HCT116 (cell line): ENCODE measurements around the gene PPP1R1C. TPM values are rescaled to one million over a fixed set of nuclear protein-coding genes. Genes with fewer than 3 reads are reported as not detected.

Experiments
- ATAC-seq: fragments of 200-7000 bp; cut with Tn5 transposase; 2 replicates; pipeline ENCODE4 v1.9.1; 2020; ENCODE audit warnings: mild to moderate bottlenecking, moderate library complexity
- BruUV-seq: library from RNA; stranded (reverse); fragments of 400-500 nt; replicated peaks from 2 replicates; lab custom pipeline; 2021; lab: Mats Ljungman, UMichigan
- CTCF ChIA-PET: fragments of 300-600 bp; sonication (Branson Sonifier 250); formaldehyde crosslinking; loops from one replicate; lab custom pipeline; 2021; ENCODE audit warnings: antibody characterized with exemption; lab: Charles Lee
- POLR2A ChIA-PET: fragments of 300-600, 350-600 bp; sonication (Branson Sonifier 250); formaldehyde crosslinking; loops from one replicate; lab custom pipeline; 2021; ENCODE audit warnings: antibody characterized with exemption; lab: Charles Lee
- RAD21 ChIA-PET, 2 experiments: fragments of 300-600 bp; sonication (Branson Sonifier 250); formaldehyde crosslinking; loops; one replicate each; lab custom pipeline; 2023; ENCODE audit warnings: low total read pairs in 2 of 2; ENCODE audit not compliant: uncharacterized antibody in 2 of 2, unreplicated experiment in 2 of 2, low non-redundant PET in 1 of 2; lab: Charles Lee
- DNase-seq: peaks from one replicate; pipeline ENCODE4 v3.0.0-alpha.2; 2010; ENCODE audit warnings: low read depth, low spot score
- H2AFZ ChIP-seq: fragments of 200-600 bp; shearing (Covaris generic), sonication (generic); 2 replicates; pipeline ENCODE4 v1.6.1; 2017; ENCODE audit warnings: low read depth, mixed run types, mixed read lengths, antibody characterized with exemption, low read length; ENCODE audit not compliant: poor library complexity, severe bottlenecking
- H3K27ac ChIP-seq: 2 replicates; pipeline ENCODE4 v1.5.1; 2012; ENCODE audit warnings: low read depth, low read length
- H3K27me3 ChIP-seq: fragments of 200-600 bp; sonication (generic); 2 replicates; pipeline ENCODE4 v1.6.1; 2016; ENCODE audit warnings: mixed run types, low read length, mixed read lengths; ENCODE audit not compliant: insufficient read depth
- H3K36me3 ChIP-seq, 2 experiments: fragments of 200-500 bp in 1 of 2; fragments of 200-600 bp in 1 of 2; sonication (Bioruptor generic) in 1 of 2; sonication (generic) in 1 of 2; 2 replicates each; pipeline versions ENCODE4 v1.5.1 to v1.6.1; 2014 to 2016; ENCODE audit warnings: low read length in 2 of 2, inconsistent platforms in 1 of 2, mixed read lengths in 1 of 2, mixed run types in 1 of 2; ENCODE audit not compliant: insufficient read depth in 2 of 2, control insufficient read depth in 1 of 2
- H3K4me1 ChIP-seq, 2 experiments: fragments of 200-600 bp in 1 of 2; sonication (generic) in 1 of 2; 2 replicates each; pipeline versions ENCODE4 v1.5.1 to v1.6.1; 2012 to 2017; ENCODE audit warnings: low read length in 2 of 2, inconsistent platforms in 1 of 2, mild to moderate bottlenecking in 1 of 2, mixed read lengths in 1 of 2, mixed run types in 1 of 2, moderate library complexity in 1 of 2; ENCODE audit not compliant: insufficient read depth in 2 of 2, control insufficient read depth in 1 of 2
- H3K4me2 ChIP-seq: fragments of 200-600 bp; sonication (generic); 2 replicates; pipeline ENCODE4 v1.6.1; 2017; ENCODE audit warnings: mixed run types, low read length, mixed read lengths
- H3K4me3 ChIP-seq, 2 experiments: fragments of 200-600 bp in 1 of 2; sonication (generic) in 1 of 2; replicated peaks in 1 of 2; 2 replicates each; pipeline ENCODE4 v1.5.1; 2011 to 2016; ENCODE audit warnings: low read length in 2 of 2, control low read depth in 1 of 2, low read depth in 1 of 2, mild to moderate bottlenecking in 1 of 2, mixed read lengths in 1 of 2, mixed run types in 1 of 2
- H3K79me2 ChIP-seq: fragments of 200-600 bp; sonication (generic); 2 replicates; pipeline ENCODE4 v1.6.1; 2017; ENCODE audit warnings: mild to moderate bottlenecking, mixed run types, low read length, moderate library complexity, mixed read lengths; ENCODE audit not compliant: insufficient read depth
- H3K9ac ChIP-seq: fragments of 200-600 bp; sonication (generic); 2 replicates; pipeline ENCODE4 v1.6.1; 2016; ENCODE audit warnings: low read length, mixed read lengths
- H3K9me2 ChIP-seq: fragments of 200-600 bp; sonication (generic), shearing (Covaris generic); 2 replicates; pipeline ENCODE4 v1.6.1; 2017; ENCODE audit warnings: mixed run types, mild to moderate bottlenecking, moderate library complexity; ENCODE audit not compliant: insufficient read depth
- H3K9me3 ChIP-seq, 2 experiments: fragments of 200-500 bp in 1 of 2; fragments of 200-600 bp in 1 of 2; sonication (Bioruptor generic) in 1 of 2; sonication (generic) in 1 of 2; 2 replicates each; pipeline ENCODE4 v1.6.1; 2014 to 2017; ENCODE audit warnings: low read length in 2 of 2, mixed read lengths in 2 of 2, inconsistent platforms in 1 of 2, low read depth in 1 of 2, mild to moderate bottlenecking in 1 of 2, mixed run types in 1 of 2, moderate library complexity in 1 of 2; ENCODE audit not compliant: control insufficient read depth in 1 of 2, insufficient read depth in 1 of 2
- H4K20me1 ChIP-seq: fragments of 200-600 bp; sonication (generic), shearing (Covaris generic); 2 replicates; pipeline ENCODE4 v1.6.1; 2017; ENCODE audit warnings: mixed run types, mild to moderate bottlenecking, moderate library complexity; ENCODE audit not compliant: insufficient read depth
- CEBPB ChIP-seq: IDR thresholded peaks from 2 replicates; pipeline ENCODE4 v1.6.1; 2012; ENCODE audit warnings: low read depth
- EGR1 ChIP-seq: IDR thresholded peaks from 2 replicates; pipeline ENCODE4 v1.6.1; 2012; ENCODE audit warnings: low read depth
- EZH2phosphoT487 ChIP-seq: fragments of 200-600 bp; IDR thresholded peaks from 2 replicates; pipeline ENCODE4 v1.6.1; 2018; ENCODE audit warnings: antibody characterized with exemption, borderline replicate concordance
- FOSL1 ChIP-seq: IDR thresholded peaks from 2 replicates; pipeline ENCODE4 v1.6.1; 2012; ENCODE audit warnings: low read depth
- JUND ChIP-seq: IDR thresholded peaks from 2 replicates; pipeline ENCODE4 v1.6.1; 2012
- POLR2A ChIP-seq: IDR thresholded peaks from 2 replicates; pipeline ENCODE4 v1.7.0; 2011; ENCODE audit warnings: borderline replicate concordance; ENCODE audit not compliant: insufficient read depth, insufficient read length; ENCODE audit errors: extremely low read depth
- POLR2AphosphoS5 ChIP-seq: IDR thresholded peaks from 2 replicates; pipeline ENCODE4 v1.6.1; 2011; ENCODE audit warnings: mild to moderate bottlenecking, low read depth, low read length, moderate library complexity
- RAD21 ChIP-seq: IDR thresholded peaks from 2 replicates; pipeline ENCODE4 v1.6.1; 2012; ENCODE audit warnings: low read depth, mild to moderate bottlenecking
- SIN3A ChIP-seq: IDR thresholded peaks from 2 replicates; pipeline ENCODE4 v1.6.1; 2012; ENCODE audit warnings: low read depth
- SP1 ChIP-seq: IDR thresholded peaks from 2 replicates; pipeline ENCODE4 v1.6.1; 2012; ENCODE audit warnings: low read depth
- SRF ChIP-seq: IDR thresholded peaks from 2 replicates; pipeline ENCODE4 v1.6.1; 2012; ENCODE audit warnings: low read depth
- TCF7L2 ChIP-seq: IDR thresholded peaks from 2 replicates; pipeline ENCODE4 v1.7.0; 2011; ENCODE audit warnings: borderline replicate concordance, inconsistent platforms; ENCODE audit not compliant: insufficient read depth, insufficient read length; ENCODE audit errors: extremely low read depth
- YY1 ChIP-seq: IDR thresholded peaks from 2 replicates; pipeline ENCODE4 v1.6.1; 2011; ENCODE audit warnings: low read length, low read depth, moderate library complexity, mild to moderate bottlenecking; ENCODE audit not compliant: insufficient replicate concordance; ENCODE audit errors: extremely low read depth
- ZNF274 ChIP-seq: fragments of 200-500 bp; sonication (Bioruptor generic); IDR thresholded peaks from 2 replicates; pipeline ENCODE4 v1.6.1; 2014; ENCODE audit warnings: mild to moderate bottlenecking, low read depth, low read length, inconsistent platforms
- intact Hi-C: fragments of 100-400 bp; cut with micrococcal nuclease; formaldehyde crosslinking; loops from 2 replicates; pipeline ENCODE4 v1.10.0; 2022
- total RNA-seq: library from RNA; stranded (reverse); gene quantifications from one replicate; pipeline ENCODE4 v1.2.1, GENCODE V29; 2021; ENCODE audit not compliant: unreplicated experiment
- TF ChIP-seq, protein P1 (sequence below): IDR thresholded peaks from 2 replicates; pipeline ENCODE4 v1.6.1; 2012
- TF ChIP-seq, protein P2 (sequence below), 3 experiments: fragments of 200-600 bp in 1 of 3; sonication (generic) in 1 of 3; IDR thresholded peaks in 2 of 3; conservative IDR thresholded peaks in 1 of 3; 2 replicates each; pipeline ENCODE4 v1.5.1; 2012 to 2017; ENCODE audit warnings: low read depth in 2 of 3, low read length in 2 of 3, antibody characterized with exemption in 1 of 3, borderline replicate concordance in 1 of 3, control low read depth in 1 of 3, mild to moderate bottlenecking in 1 of 3, mixed read lengths in 1 of 3, mixed run types in 1 of 3, moderate library complexity in 1 of 3; ENCODE audit not compliant: insufficient read depth in 1 of 3
- TF ChIP-seq, protein P3 (sequence below): IDR thresholded peaks from 2 replicates; pipeline ENCODE4 v1.6.1; 2012

Gene PPP1R1C
- total RNA-seq, 1 experiment from 2014 or later = 17.8 TPM

DNA sequence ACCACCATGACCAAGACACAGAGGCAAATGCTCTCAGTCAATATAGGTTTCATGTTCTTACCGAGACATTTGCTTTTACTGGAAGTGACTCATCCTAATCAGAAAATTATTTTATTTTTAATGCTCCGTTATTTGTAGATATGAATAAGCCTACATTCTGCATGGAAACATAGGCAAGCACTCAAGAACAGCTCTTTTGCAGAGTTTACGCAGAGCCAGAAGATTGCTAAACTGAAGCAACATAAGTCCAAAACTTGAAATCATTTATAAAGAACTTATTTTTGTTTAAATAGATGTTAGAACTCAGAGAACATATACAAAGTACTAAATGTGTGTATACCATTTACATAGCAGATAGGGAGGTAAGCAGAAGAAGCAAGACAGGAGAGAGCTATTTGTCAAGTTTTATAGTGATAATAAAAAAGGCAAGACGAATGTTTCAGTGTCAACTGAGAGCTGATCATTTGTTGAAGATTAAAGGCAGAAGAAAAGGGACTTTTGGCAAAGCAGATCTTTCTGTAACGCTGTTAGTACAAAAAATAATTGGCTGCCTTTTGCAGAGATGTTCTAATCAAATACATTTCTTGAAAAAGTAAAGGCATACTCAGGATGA, 12.4 kb upstream of the PPP1R1C start:
- POLR2A ChIA-PET = no interaction called here
- H3K27ac ChIP-seq = no peak overlapping the region
- H3K4me2 ChIP-seq = no peak overlapping the region
- no peaks in the 10 kb centered on the region for H3K9me2 ChIP-seq
- peaks cover 6% of the 10 kb centered on the region for H3K79me2 ChIP-seq
- no peak for TF ChIP-seq CEBPB
- no peak for TF ChIP-seq TCF7L2
- no peak for TF ChIP-seq SIN3A
- H3K9me3 ChIP-seq = no peaks in the 10 kb centered on the region
- H3K27me3 ChIP-seq = no peaks in the 10 kb centered on the region
- no peak overlapping the region for H3K4me3 ChIP-seq
- ATAC-seq = no peak
- no TSS peak for BruUV-seq
- CTCF ChIA-PET = no interaction called here
- DNase-seq = no peak
- peaks cover 0 to 13% of the 10 kb centered on the region in 2 experiments; a peak in 2 of 4 replicates for H3K4me1 ChIP-seq
- intact Hi-C loops = no loop called here
- H3K36me3 ChIP-seq = no peaks in the 10 kb centered on the region
- RAD21 ChIA-PET = no interaction called here
- H4K20me1 ChIP-seq = no peaks in the 10 kb centered on the region
- H2AFZ ChIP-seq = no peak overlapping the region
- no peak overlapping the region for H3K9ac ChIP-seq

DNA sequence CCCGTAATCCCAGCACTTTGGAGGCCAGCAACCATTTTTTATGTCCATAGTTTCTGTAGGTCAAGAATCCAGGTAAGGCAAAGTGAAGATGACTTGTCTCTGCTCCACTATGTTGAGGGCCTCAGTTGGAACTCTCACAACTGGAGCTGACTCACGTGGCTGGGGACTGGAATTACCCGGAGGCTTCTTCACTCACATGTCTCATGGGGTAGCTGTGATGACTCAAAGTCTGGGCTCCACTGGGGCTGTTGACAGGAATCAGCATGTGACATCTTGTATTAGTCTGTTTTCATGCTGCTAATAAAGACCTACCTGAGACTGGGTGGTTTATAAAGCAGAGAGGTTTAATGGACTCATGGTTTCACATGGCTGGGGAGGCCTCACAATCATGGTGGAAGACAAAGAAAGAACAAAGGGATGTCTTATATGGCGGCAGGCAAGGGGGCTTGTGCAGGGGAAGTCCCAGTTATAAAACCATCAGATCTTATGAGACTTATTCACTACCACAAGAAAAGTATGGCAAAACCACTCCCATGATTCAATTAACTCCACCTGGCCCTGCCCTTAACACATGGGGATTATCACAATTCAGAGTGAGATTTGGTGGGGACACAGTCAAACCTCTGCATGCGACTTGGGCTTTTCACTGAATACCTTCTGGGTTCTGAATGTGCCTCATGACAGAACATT, 7.8 kb upstream of the PPP1R1C start:
- H3K9ac ChIP-seq = no peak overlapping the region
- DNase-seq (no peak), ATAC-seq (peak; percentile 57)
- no peaks in the 10 kb centered on the region for H3K9me2 ChIP-seq
- peaks cover 0 to 18% of the 10 kb centered on the region in 2 experiments; a peak in 2 of 4 replicates for H3K4me1 ChIP-seq
- ChIA-PET CTCF (no interaction called here), RAD21 (no interaction called here), POLR2A (no interaction called here)
- no TSS peak for BruUV-seq
- H3K36me3 ChIP-seq = no peaks in the 10 kb centered on the region
- no peak overlapping the region for H3K4me3 ChIP-seq
- H3K27me3 ChIP-seq = no peaks in the 10 kb centered on the region
- no peak overlapping the region for H2AFZ ChIP-seq
- H4K20me1 ChIP-seq = no peaks in the 10 kb centered on the region
- H3K9me3 ChIP-seq = no peaks in the 10 kb centered on the region
- no peak overlapping the region for H3K27ac ChIP-seq
- no peak for TF ChIP-seq YY1
- TF ChIP-seq, protein P1, sequence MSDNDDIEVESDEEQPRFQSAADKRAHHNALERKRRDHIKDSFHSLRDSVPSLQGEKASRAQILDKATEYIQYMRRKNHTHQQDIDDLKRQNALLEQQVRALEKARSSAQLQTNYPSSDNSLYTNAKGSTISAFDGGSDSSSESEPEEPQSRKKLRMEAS = peak; percentile 74
- no peak for TF ChIP-seq SP1
- TF ChIP-seq EGR1 = no peak
- no peak for TF ChIP-seq EZH2phosphoT487
- TF ChIP-seq TCF7L2 = peak; percentile 12
- TF ChIP-seq, protein P2, sequence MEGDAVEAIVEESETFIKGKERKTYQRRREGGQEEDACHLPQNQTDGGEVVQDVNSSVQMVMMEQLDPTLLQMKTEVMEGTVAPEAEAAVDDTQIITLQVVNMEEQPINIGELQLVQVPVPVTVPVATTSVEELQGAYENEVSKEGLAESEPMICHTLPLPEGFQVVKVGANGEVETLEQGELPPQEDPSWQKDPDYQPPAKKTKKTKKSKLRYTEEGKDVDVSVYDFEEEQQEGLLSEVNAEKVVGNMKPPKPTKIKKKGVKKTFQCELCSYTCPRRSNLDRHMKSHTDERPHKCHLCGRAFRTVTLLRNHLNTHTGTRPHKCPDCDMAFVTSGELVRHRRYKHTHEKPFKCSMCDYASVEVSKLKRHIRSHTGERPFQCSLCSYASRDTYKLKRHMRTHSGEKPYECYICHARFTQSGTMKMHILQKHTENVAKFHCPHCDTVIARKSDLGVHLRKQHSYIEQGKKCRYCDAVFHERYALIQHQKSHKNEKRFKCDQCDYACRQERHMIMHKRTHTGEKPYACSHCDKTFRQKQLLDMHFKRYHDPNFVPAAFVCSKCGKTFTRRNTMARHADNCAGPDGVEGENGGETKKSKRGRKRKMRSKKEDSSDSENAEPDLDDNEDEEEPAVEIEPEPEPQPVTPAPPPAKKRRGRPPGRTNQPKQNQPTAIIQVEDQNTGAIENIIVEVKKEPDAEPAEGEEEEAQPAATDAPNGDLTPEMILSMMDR (IDR thresholded peaks at IDR 0.05 in 2 of 3, conservative IDR thresholded peaks at IDR 0.05 in 1 of 3; ENCODE audit: borderline replicate concordance in 1 of 3, insufficient read depth in 1 of 3, low read depth in 2 of 3, low read length in 2 of 3) = no peak
- TF ChIP-seq FOSL1 = peak; percentile 36; the same call in 1 of the 2 replicates
- peak; percentile 37 for TF ChIP-seq JUND
- no peak for TF ChIP-seq POLR2AphosphoS5
- no peak for TF ChIP-seq POLR2A
- TF ChIP-seq SRF = no peak
- no peak for TF ChIP-seq ZNF274
- TF ChIP-seq, protein P3, sequence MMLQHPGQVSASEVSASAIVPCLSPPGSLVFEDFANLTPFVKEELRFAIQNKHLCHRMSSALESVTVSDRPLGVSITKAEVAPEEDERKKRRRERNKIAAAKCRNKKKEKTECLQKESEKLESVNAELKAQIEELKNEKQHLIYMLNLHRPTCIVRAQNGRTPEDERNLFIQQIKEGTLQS = no peak
- no peak for TF ChIP-seq SIN3A
- no peak for TF ChIP-seq RAD21
- no peaks in the 10 kb centered on the region for H3K79me2 ChIP-seq
- peak overlapping the region; percentile 33 for H3K4me2 ChIP-seq
- intact Hi-C loops = no loop called here
